GM19023 (cell line): ENCODE results near the gene TPCN2.

Experiments used
- ATAC-seq: cut with Tn5 transposase; IDR thresholded peaks from one replicate; pipeline ENCODE4 v1.9.1; 2021; ENCODE audit warnings: mild to moderate bottlenecking, moderate library complexity; ENCODE audit not compliant: unreplicated experiment

Gene TPCN2

GRCh38 chr11:69108030-69108429, 59.3 kb downstream of the TPCN2 start:
- no peak for ATAC-seq

- no peak for ATAC-seq
Measured at GRCh38 chr11:69108559-69108958, 59.8 kb downstream of the TPCN2 start.

GRCh38 chr11:69109101-69109500, 60.4 kb downstream of the TPCN2 start:
- no peak for ATAC-seq

GRCh38 chr11:69110451-69110850, 61.7 kb downstream of the TPCN2 start:
- ATAC-seq, result no peak

- ATAC-seq, result no peak
Measured at GRCh38 chr11:69111624-69112542, 63.2 kb downstream of the TPCN2 start.

- no peak for ATAC-seq
Measured at GRCh38 chr11:69113226-69113625, 64.5 kb downstream of the TPCN2 start.

- no peak for ATAC-seq
Measured at GRCh38 chr11:69113646-69114340, 65.1 kb downstream of the TPCN2 start.

- no peak for ATAC-seq
Measured at GRCh38 chr11:69114362-69114761, 65.6 kb downstream of the TPCN2 start.

GRCh38 chr11:69114811-69115523, 66.2 kb downstream of the TPCN2 start:
- ATAC-seq, result no peak

- ATAC-seq, result no peak
Measured at GRCh38 chr11:69115586-69116560, 67.1 kb downstream of the TPCN2 start.

- ATAC-seq, result no peak
Measured at GRCh38 chr11:69116671-69117070, 67.9 kb downstream of the TPCN2 start.

GRCh38 chr11:69119190-69119589, 70.5 kb downstream of the TPCN2 start:
- no peak for ATAC-seq

GRCh38 chr11:69120096-69120875, 71.6 kb downstream of the TPCN2 start:
- ATAC-seq, result no peak

- ATAC-seq, result no peak
Measured at GRCh38 chr11:69121021-69121420, 72.3 kb downstream of the TPCN2 start.

GRCh38 chr11:69121621-69122325, 73.0 kb downstream of the TPCN2 start:
- no peak for ATAC-seq

- no peak for ATAC-seq
Measured at GRCh38 chr11:69122326-69122629, 73.5 kb downstream of the TPCN2 start.

- no peak for ATAC-seq
Measured at GRCh38 chr11:69122630-69123431, 74.1 kb downstream of the TPCN2 start.
